Hematopoietic multipotent progenitor cell treated with erythropoietin and hydrocortisone succinate and interleukin-3 and kit ligand, for 15 days (in vitro differentiated cells): ENCODE results near the gene CAMTA1.

Source experiments
- DNase-seq: peaks from one replicate; pipeline ENCODE4 v3.0.0-alpha.2; 2015; ENCODE audit warnings: low spot score

CAMTA1 gene

GRCh38 chr1:7535934-7536878 is 751.0 kb downstream of the CAMTA1 start:
- DNase-seq: no peak

DNA sequence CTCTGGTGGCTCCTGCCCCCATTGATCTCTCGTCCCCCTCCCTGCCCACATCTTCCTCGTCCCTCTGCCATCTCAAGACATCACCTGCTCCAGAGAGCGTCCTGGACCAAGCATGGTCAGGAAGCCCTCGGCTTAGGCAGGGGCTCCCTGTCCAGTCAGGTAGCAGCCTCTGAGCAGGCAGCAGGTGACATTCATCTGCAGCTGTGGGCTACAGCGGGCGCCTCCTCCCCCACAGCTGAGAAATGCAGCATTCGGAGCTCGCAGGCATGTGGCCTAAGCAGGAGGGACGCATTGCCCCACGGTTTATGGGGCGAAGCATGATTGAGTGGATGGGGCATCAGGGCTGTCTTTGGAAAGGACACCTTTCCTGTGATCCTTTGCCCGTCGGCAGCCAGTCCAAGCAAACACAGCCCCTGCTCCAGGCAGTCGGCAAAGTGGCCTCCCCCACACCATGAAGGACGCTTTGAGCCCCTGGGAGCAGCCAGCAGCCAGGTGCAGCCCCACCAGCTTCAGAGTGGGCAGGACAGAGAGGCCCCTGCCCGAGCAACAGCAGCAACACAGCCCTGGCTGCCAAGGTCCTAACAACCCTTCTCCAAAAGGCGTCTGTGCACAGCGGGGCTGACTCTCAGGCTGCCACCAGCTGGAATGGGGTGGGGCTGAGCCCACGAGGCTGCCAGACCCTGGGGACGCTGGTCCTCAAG is 751.8 kb downstream of the CAMTA1 start:
- DNase-seq: no peak

DNA sequence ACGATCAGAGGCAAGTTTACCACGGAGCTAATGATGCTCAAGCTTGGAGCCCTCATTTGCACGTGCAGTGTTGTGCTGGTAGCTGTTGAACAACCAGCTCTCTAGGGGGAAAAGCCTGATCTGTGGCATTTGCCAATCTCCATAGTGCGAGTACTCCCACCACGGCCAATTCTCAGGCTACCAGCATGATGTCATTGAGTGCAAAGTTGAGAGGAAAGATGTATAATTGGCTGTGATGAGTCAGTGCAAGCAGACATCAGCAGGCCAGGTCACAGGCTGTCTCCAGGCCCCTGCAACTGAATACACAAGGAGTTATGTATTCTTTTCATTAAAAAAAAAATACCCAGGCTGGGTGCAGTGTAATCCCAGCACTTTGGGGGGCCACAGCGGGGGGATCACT is 752.8 kb downstream of the CAMTA1 start:
- DNase-seq: no peak

DNA sequence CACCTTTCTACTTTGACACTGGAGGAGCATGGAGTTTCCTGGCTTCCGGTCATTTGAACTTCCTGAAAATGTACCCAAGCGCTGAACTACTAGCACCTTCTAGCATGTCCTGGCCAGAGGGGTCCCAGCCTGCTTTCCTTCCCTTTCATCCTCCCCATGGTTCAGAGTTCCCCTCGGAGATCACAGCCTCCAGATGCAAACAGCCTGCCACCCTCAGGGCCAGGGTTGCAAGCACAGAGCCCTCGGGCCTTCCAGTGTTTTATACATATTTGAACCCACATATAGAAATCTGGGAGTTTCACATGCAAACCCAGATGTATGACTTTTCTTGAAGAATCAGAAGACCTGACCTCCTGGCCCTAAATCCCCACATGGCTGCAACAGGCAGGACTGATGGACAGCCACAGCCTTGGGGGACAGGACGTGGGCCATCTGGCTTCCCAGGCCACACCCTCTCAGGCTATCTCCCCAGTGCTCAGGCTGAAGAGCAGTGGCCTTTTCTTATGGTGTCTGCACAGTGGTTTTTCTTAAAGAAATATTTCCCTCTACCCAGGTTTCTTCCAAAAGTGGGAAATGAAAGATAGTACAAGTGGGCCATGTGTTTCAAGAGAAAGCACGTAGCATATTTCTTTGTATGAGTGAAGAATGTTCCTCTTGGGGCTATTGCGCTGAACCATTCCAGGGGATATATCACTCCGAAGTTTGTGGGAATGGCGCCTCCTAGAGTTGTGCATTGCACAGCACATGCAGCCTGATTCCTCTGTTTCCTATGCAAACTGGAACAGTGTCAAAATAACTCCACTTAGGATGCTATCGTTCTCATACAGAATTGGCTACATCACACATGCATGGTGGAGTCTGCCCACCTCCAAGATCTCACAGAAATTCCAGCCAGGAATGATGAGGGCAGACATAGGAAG is 753.9 kb downstream of the CAMTA1 start:
- DNase-seq: no peak

- DNase-seq: peak; percentile 12
Measured at GRCh38 chr1:7539769-7540175, 754.5 kb downstream of the CAMTA1 start.

- DNase-seq: no peak
Measured at GRCh38 chr1:7540816-7541215, 755.6 kb downstream of the CAMTA1 start.

DNA sequence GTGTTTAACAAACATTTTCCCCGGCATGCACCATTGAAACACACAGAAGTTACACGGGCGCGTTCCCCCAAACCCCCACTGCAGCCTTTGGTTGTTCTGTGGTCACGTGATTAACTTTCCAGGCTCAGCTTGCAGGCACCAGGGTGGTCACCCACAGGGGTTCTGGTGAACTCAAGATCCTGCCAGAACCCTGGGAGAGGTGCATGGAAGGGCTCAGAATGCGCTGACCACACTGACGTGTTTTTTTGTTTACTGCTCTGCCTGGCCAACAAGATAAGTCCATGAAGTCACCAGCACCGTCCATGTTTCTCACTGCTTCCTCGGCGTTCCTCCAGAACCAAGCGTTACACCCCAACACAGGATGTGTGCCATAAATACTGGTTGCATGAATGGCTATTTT is 756.4 kb downstream of the CAMTA1 start:
- DNase-seq: no peak

GRCh38 chr1:7543718-7544090 is 758.5 kb downstream of the CAMTA1 start:
- no peak for DNase-seq

DNA sequence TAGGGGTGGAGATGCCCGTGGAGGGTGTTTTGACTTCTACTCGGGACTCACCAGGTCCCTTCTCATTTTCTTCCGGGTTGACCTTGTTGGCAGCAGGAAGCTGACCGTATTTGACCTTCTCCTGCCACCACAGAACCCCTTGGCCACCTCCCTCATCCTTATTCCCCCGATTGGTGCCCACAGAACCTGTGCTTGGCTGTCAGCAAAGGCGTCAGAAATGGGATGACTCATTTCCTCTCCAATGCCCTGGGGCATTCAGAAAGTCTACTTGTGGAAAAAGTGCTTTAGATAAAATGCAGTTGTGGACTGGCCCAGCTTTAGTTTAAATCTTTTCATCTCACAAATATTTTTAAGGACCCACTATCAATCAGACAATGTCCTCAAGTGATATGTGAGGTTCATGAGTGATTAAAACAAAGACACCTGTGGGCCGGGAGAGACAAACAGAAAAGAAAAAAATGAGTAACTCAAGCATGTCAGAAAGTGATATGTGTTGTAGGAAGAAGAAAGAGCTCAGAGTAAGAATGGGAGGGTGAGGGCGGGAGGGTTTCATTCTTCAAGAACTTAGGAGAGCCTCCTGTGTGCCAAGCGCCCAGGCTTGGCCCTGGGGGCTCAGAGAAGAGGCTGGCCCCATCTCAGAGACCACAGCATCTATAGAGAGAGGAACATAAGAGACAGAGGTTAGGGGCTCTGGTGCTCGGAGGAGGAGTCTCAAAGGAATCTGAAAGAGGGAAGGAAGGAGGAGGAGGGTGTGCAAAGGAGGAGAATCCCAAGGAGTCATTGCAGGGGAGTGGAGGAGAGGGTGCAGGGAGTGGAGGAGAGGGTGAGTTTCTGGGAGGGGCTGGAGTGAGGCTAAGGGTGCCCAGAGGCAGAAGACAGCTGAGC is 764.3 kb downstream of the CAMTA1 start:
- no peak for DNase-seq

DNA sequence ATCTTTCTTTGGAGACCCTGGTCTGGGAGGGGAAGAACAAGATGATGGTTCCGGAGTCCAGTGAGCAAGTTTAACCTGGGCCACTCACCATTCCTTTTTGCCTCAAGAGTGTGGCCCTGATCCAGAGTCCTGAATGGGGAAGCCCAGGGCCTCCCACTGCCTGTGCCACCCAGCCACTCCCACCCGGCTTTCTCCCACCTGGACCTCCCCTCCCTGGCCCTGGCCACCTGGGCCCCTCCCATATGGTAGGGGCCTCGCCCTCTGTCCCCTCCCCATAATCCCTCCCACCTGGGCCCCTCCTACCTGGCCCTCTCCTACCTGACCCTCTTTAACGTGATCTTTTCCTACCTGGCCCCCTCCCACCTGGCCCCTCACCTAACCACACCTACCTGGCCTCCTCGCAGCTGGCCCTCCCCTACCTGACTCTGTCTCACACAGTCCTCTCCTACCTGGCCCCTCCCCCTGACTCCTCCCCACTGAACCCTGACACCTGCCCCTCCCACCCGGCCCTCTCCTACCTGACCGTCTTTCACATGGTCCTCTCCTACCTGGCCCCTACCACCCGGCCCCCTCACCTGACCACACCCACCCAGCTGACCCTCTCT is 765.1 kb downstream of the CAMTA1 start:
- no peak for DNase-seq

DNA sequence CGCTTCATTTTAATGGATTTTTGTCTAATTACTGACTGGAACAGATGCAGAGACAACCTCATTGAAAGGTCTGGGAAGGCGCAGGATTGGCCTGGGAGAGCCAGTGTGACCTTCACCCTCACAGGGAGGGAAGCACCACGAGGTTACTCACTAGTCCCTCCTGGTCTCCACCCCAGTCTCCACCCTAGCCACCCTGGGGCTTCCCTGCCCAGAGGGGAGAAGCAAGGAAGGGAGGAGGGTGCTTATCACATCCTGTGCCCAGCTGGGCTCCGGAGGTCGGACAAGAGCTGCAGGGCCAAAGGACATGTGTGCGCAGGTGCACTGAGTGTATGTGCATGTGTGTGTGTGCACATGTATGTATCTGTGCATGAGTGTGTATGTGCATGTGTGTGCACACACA is 765.7 kb downstream of the CAMTA1 start:
- DNase-seq: no peak

DNA sequence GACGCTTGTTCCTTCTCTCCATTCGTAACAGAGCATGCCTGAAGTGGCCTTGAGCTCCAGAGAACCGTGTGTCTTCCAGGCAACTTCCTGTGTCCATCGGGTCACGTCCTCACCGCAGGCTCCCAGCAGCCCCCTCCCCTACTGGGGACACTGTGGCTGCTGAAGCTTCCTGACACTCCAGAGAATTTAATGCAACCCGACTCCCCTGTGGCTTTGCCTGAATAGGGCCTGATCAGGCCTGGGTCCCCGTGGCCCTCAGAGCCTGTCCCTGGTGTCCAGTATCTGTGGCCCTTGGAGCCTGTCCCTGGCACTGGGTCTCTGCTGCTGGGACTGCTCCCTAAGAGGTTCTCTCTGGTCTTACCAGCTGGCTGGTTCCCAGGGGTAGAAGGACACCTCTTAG is 766.2 kb downstream of the CAMTA1 start:
- no peak for DNase-seq

GRCh38 chr1:7552402-7552801 is 767.1 kb downstream of the CAMTA1 start:
- no peak for DNase-seq

DNA sequence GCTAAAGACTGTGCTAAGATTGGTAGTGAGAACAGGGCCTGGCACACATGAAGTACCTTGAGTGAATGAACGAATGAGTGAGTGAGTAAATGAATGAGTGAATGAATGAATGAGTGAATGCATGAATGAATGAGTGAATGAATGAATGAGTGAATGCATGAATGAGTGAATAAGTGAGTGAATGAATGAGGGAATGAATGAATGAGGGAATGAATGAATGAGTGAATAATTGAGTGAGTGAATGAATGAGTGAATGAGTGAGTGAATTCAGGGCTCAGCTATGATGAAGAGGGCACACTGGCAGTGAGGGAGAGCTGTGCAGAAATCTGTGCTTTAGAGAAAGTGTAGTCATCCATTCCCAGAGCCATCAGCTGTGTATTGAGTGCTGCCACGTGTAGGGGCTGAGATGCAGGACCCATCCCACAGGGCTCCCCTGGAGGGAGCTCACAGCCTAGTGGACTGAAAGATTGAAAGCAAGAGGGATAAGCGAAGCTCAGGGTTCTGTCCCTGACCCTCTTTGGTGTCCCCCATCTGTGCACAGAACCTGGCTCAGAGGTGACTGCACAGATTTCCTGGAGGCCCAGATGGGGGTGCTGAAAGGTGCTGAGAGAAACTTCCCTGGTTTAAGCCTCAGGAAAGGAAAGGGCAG is 767.9 kb downstream of the CAMTA1 start:
- DNase-seq: no peak

- no peak for DNase-seq
Measured at GRCh38 chr1:7554385-7555235, 769.4 kb downstream of the CAMTA1 start.

- no peak for DNase-seq
Measured at GRCh38 chr1:7555391-7556185, 770.3 kb downstream of the CAMTA1 start.

- DNase-seq: no peak
Measured at GRCh38 chr1:7557301-7557891, 772.1 kb downstream of the CAMTA1 start.

DNA sequence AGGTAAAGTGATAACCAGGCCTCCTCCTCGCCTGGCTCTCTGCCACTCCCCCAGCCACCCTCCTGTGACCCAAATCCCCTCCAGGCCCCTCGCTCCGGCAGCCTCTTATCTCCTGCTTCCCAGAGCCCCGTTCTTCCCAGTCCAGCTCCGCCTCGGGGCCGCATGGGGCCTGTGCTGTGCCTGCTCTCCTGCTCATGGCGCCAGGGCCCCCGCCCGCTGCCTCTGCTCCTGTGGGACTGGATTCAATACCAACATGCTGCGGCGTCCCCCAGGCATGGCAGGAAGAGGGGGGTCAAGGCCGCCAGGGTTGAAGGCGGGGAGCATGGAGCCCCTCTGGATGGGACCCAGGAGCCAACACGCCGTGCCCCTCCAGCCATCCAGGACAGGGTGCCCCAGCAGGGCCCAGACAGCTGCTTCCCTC is 772.8 kb downstream of the CAMTA1 start:
- DNase-seq: no peak
